Middle frontal gyrus (tissue), 1 donor: ENCODE data around the gene ARFRP1.

Experiments used
- DNase-seq: peaks from one replicate; pipeline ENCODE4 v3.0.0-alpha.2; 2015; ENCODE audit warnings: low spot score; ENCODE audit errors: extremely low spot score

Gene ARFRP1

DNA sequence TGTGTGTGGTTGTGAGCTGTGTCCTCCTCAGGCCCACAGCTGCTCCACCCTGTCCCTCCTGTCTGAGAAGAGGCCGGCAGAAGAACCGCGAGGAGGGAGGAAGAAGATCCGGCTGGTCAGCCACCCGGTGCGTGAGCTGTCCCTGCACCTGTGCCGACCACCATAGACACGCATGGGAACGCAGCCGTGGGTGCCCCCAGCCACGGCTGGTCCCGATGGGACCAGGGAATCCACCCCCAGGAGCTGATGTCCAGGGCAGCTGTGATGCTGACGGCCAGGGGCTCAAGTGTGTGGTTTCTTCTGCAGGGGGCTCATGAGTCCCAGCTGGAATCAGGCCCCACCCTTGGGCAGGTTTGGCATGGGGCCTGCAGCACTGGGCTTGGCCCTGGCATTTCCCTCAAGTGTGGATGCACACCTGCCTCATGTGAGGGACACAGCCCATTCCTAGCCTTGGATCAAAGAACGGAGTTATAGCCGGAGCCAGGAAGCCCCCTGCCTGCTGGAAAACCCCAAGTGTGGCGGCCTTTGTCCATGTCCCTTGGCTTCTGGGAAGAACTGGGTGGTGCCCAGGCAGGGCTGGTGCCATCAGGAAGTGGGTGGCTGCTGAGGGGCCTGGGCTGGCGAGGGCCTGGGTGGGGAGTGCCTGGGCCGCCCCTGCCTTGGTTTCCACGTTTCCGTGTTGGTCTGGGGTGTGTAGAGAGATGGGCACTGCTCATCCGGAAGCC, 15.9 kb downstream of the ARFRP1 start:
- DNase-seq, result no peak

DNA sequence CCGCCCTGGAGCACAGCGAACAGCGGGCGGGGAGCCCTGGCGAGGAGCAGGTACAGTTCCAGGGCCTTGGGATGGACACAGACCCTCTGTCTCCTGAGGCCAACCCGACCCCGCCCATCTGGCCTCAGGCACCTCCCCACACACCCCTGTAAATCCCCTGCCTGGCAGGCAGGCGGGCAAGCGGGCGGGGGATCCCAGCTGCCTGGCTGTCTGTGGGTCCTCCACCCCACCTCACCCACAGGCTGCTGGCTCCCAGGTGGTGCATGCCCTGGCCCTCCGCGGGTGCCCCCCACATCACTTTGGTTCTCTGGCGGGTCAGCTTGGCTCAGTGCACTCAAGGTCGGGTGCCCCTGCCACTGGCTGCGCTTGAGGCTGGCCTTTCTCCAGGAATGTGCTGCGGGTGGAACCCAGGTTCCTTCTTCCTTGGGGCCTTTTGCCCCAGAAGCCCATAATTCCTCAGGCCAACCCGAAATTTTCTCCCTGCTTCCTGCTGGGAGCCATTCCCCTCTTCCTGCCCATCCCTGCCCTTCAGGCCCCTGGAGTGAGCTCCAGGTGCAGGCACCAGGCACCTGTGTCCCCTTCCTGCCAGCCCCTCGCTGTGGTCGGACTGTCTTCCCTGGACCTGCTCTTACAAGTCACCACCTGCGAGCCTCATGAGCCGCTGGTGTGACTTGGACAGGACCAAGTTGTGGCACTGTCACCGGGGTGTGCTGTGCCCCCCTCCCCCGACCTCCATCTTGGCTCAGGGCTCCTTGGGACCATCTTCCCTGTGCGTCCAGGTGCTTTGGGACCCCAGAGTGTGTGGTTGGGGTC, 16.7 kb downstream of the ARFRP1 start:
- no peak for DNase-seq

GRCh38 chr20:63690003-63690897, 17.5 kb downstream of the ARFRP1 start:
- DNase-seq, result no peak

- DNase-seq, result no peak
Observed at GRCh38 chr20:63689046-63690002, 18.5 kb downstream of the ARFRP1 start.

DNA sequence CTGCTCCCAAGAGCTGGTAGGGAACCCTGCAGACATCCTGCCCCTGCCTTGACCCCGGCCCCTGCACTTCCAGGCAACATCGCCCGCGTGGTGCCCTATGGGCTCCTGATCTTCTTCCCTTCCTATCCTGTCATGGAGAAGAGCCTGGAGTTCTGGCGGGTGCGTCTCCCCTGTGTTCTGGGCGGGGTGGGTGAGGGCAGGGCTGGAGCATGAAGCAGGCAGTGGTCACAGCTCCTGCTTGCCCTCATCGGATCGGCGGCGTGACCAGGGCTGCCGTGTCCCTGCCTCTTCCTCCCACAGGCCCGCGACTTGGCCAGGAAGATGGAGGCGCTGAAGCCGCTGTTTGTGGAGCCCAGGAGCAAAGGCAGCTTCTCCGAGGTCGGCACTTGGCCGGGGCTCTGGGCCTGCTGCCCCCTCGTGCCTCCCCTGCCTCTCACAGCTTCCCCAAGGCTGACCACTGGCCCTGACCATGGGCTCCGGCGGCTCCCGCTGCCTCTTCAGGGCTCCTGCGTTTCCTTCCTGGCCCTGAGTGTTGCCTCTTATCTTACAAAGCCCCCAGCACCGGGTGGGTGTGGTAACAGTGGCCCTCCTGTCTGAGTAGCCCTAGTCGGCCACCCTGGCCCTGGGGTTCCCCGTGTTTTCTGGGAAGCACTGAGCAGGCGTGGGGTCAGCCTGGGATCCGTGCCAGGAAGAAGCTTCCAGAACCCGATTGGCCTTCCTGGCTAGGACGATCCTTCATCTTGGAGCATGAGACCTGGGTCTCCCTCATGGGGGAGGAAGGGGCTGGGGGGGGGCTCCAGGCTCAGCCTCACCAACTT, 19.3 kb downstream of the ARFRP1 start:
- no peak for DNase-seq

GRCh38 chr20:63687419-63688178, 20.2 kb downstream of the ARFRP1 start:
- no peak for DNase-seq

DNA sequence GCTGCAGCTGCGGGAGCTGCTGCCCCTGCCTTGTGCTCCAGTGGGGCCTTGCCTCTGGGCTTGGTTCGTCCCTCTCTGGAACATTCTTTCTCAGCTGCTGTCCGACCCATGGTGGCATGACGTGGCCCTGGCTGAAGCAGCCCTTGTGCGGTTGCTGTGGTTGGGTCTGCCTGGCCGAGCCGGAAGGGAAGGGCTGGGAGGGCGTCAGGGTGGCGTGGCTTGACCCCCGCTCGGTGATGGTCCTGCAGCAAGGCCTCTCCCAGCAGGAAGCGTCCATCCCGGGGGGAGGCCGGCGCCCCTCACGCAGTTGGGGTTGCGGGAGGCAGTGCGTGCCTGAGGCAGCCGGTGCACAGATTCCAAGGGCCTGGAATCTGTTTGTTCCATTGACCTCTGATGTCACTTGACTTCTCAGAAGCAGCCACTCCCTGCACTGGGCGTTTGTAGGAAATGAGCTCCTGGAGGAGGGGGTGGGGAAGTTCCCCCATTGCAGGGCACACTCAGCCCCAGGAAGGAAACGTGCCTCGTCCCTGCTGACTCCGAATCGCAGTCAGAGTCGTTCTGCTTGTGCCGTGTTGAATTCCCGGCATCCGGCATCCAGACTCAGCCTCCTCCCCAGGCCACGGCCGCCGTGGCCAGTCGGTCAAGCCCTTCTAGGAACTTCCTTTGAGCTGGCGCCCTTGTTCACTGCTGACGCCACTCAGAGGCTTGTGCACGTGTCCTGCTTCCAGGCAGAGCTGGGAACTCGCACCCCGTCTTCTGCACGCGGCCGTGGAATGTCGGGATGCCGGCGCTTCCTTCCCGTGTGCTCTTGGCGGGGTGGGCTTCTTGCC, 21.1 kb downstream of the ARFRP1 start:
- no peak for DNase-seq

- DNase-seq, result no peak
Observed at GRCh38 chr20:63686094-63686491, 21.7 kb downstream of the ARFRP1 start.

GRCh38 chr20:63685269-63686026, 22.3 kb downstream of the ARFRP1 start:
- DNase-seq, result no peak

DNA sequence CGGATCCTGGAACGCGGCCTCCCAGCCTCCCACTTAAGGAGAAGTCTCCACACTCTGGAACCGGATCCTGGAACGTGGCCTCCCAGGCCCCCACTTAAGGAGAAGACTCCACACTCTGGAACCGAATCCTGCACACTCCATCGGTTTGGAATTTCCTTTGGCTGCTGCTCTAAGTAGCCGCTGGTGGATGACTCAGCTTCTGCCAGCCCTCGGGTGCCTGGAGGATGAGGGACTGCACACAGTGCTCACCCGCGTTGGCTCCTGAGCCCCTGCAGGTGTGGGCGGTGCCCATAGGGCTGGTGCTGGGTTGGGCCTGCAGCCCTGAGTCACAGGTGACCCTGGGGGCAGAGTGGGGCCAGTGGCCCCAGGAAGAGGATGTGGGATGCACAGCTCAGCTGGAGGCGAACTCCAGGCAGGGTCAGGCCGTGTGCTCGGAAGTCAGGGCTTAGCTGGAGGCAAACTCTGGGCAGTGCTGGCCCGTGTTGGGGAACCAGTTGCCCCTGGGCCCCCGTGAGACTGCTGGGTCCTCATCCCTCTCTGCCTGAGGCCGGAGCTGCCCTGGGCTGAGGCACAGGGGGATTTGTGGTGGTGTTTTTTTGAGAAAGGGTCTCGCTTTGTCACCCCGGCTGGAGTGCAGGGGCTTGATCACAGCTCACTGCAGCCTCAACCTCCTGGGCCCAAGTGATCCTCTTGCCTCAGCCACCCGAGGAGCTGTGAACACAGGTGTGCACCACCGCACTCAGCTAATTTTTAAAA, 25.2 kb downstream of the ARFRP1 start:
- DNase-seq, result peak; percentile 42

DNA sequence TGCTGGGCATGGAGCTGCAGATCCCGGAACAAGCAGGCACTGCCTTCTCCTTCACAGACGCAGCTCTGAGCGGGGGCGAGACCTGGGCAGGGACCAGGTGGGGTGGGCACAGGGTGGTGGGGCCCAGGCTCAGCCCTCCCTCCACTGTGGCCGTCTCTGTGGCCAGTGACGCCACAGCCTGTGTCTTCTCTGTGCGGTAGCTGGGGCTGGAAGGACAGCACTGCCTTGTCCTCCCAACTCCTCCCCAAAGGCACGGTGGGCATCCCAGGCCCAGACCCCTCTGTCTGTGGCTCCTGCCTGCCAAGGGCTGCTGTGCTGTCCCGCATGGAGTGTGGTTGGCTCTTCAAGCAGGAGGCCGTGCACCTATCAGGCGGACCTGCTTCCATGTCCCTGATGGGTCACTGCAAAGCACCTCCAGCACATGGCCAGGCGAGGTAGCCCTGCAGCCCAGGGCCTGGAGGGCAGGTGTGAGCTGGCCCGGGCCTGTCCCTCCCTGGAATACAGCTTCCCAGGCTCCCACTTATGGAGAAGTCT, 26.1 kb downstream of the ARFRP1 start:
- no peak for DNase-seq

- no peak for DNase-seq
Observed at GRCh38 chr20:63680857-63681608, 26.7 kb downstream of the ARFRP1 start.

GRCh38 chr20:63680427-63680826, 27.3 kb downstream of the ARFRP1 start:
- no peak for DNase-seq

GRCh38 chr20:63679799-63680305, 27.9 kb downstream of the ARFRP1 start:
- DNase-seq, result no peak

DNA sequence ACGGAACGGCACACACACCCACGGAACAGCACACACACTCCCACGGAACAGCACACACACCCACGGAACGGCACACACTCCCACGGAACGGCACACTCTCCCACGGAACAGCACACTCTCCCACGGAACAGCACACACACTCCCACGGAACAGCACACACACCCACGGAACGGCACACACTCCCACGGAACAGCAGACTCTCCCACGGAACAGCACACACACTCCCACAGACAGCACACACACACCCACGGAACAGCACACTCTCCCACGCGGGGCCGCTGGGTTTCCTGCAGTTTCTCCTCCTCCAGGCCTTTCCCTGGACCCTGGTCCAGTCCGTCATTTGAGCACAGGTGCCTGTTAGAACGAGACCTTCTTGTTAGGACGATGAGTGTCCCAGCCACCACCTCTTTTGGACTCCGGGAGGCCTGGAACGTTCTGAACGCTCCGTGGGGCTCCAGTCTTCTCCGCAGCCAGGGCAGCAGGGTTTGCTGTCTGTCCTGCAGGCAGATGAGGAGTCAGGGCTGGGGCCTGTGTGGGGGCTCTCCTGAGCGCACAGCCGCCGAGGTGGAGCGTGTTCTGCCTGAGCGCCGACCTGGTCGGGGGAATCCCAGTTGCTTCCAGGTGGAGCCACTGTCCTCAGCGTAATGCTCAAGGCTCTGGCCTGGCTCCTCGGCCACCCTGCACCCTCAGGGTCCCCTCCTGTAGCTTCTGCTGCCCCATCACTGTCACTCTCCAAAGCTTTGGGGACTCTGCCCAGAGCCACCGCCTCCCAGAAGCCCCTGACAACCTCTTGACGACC, 28.9 kb downstream of the ARFRP1 start:
- no peak for DNase-seq
